B cell (primary cell): Measurements from ENCODE around the gene DPP9. TPM values are rescaled to one million over a fixed set of nuclear protein-coding genes. Genes with fewer than 3 reads are reported as not detected.

Source experiments
- ATAC-seq: fragments of 200-7000 bp; cut with Tn5 transposase; one replicate; pipeline ENCODE4 v1.10.0; 2021; ENCODE audit warnings: low read depth, mild to moderate bottlenecking, moderate number of reproducible peaks, moderate library complexity
- CTCF ChIA-PET: fragments of 350-600 bp; sonication (Branson Sonifier 250); formaldehyde crosslinking; loops from one replicate; lab custom pipeline; 2021; ENCODE audit warnings: antibody characterized with exemption, inconsistent platforms; lab: Charles Lee
- POLR2A ChIA-PET: fragments of 350-600 bp; sonication (Branson Sonifier 250); formaldehyde crosslinking; loops from one replicate; lab custom pipeline; 2021; ENCODE audit warnings: antibody characterized with exemption; lab: Charles Lee
- DNase-seq: peaks from one replicate; pipeline ENCODE4 v3.0.0; 2013
- H2AFZ ChIP-seq: 2 replicates; pipeline ENCODE4 v1.6.1; 2012; ENCODE audit warnings: mild to moderate bottlenecking, low read depth, low read length; ENCODE audit not compliant: insufficient read depth, poor library complexity, severe bottlenecking
- H3K27ac ChIP-seq, 2 donors: 1 replicate in 1 of 2; 2 replicates in 1 of 2; pipeline ENCODE4 v1.5.1; 2012 to 2013; ENCODE audit warnings: low read length in 2 of 2, mild to moderate bottlenecking in 2 of 2, moderate library complexity in 1 of 2
- H3K27me3 ChIP-seq, 4 experiments: fragments of 200-600 bp in 1 of 4; sonication (generic) in 1 of 4; replicated peaks in 1 of 4; 1 replicate in 2 of 4; 2 replicates in 2 of 4; pipeline versions ENCODE4 v1.6.1 to v1.7.0; 2013 to 2016; ENCODE audit warnings: low read length in 3 of 4, mild to moderate bottlenecking in 2 of 4, mixed read lengths in 1 of 4, moderate library complexity in 1 of 4; ENCODE audit not compliant: insufficient read depth in 4 of 4, control insufficient read depth in 3 of 4; ENCODE audit errors: control extremely low read depth in 1 of 4
- H3K36me3 ChIP-seq, 2 experiments: replicated peaks in 1 of 2; 1 replicate in 1 of 2; 2 replicates in 1 of 2; pipeline versions ENCODE4 v1.6.1 to v1.7.1; 2013; ENCODE audit warnings: low read length in 1 of 2; ENCODE audit not compliant: insufficient read depth in 2 of 2, control insufficient read depth in 1 of 2; ENCODE audit errors: control extremely low read depth in 1 of 2, extremely low read depth in 1 of 2
- H3K4me1 ChIP-seq, 2 donors: fragments of 200-600 bp in 1 of 2; sonication (generic) in 1 of 2; 1 replicate in 1 of 2; 2 replicates in 1 of 2; pipeline versions ENCODE4 v1.5.1 to v1.6.1; 2013 to 2017; ENCODE audit warnings: low read length in 2 of 2; ENCODE audit not compliant: control insufficient read depth in 2 of 2, insufficient read depth in 2 of 2
- H3K4me2 ChIP-seq: replicated peaks from 2 replicates; pipeline ENCODE3; 2012; ENCODE audit warnings: mild to moderate bottlenecking, low read depth, low read length; ENCODE audit not compliant: poor library complexity, severe bottlenecking
- H3K4me3 ChIP-seq, 5 experiments: fragments of 200-600 bp in 1 of 5; sonication (generic) in 1 of 5; 1 replicate in 3 of 5; 2 replicates in 2 of 5; pipeline versions ENCODE4 v1.5.1 to v1.7.0; 2011 to 2016; ENCODE audit warnings: low read length in 4 of 5, mild to moderate bottlenecking in 4 of 5, low read depth in 2 of 5, control low read depth in 1 of 5, moderate library complexity in 1 of 5; ENCODE audit not compliant: insufficient read depth in 1 of 5; ENCODE audit errors: control extremely low read depth in 1 of 5, extremely low read depth in 1 of 5
- H3K79me2 ChIP-seq: fragments of 200-600 bp; sonication (generic); one replicate; pipeline ENCODE4 v1.6.0; 2016; ENCODE audit warnings: low read length; ENCODE audit not compliant: control insufficient read depth, insufficient read depth
- H3K9ac ChIP-seq: fragments of 200-600 bp; sonication (generic); 2 replicates; pipeline ENCODE4 v1.6.1; 2017; ENCODE audit warnings: mild to moderate bottlenecking, low read length, moderate library complexity
- H3K9me3 ChIP-seq, 3 donors: one replicate each; pipeline versions ENCODE4 v1.6.1 to v1.7.1; 2013; ENCODE audit warnings: low read length in 2 of 3; ENCODE audit not compliant: control insufficient read depth in 2 of 3, insufficient read depth in 1 of 3; ENCODE audit errors: control extremely low read depth in 1 of 3
- H4K20me1 ChIP-seq: 2 replicates; pipeline ENCODE4 v1.6.0; 2012; ENCODE audit warnings: mild to moderate bottlenecking, low read length; ENCODE audit not compliant: insufficient read depth, control insufficient read depth, poor library complexity, severe bottlenecking
- H3K27ac Mint-ChIP-seq: one replicate; pipeline ENCODE4 v1.8.0; 2021; ENCODE audit warnings: mixed read lengths
- H3K27me3 Mint-ChIP-seq: one replicate; pipeline ENCODE4 v1.8.0; 2021; ENCODE audit warnings: mixed read lengths
- H3K4me1 Mint-ChIP-seq: one replicate; pipeline ENCODE4 v1.8.0; 2021; ENCODE audit warnings: mixed read lengths
- H3K4me3 Mint-ChIP-seq: one replicate; pipeline ENCODE4 v1.8.0; 2021; ENCODE audit warnings: mixed read lengths
- H3K9me3 Mint-ChIP-seq: one replicate; pipeline ENCODE4 v1.8.0; 2022; ENCODE audit warnings: mixed read lengths; ENCODE audit not compliant: insufficient read depth
- EZH2 ChIP-seq: IDR thresholded peaks from 2 replicates; pipeline ENCODE4 v1.6.1; 2012; ENCODE audit warnings: borderline replicate concordance, low read depth, mild to moderate bottlenecking, moderate library complexity, low read length; ENCODE audit not compliant: insufficient read depth, poor library complexity, severe bottlenecking
- WGBS: methylation state at CpG from one replicate; pipeline ENCODE4 v1.1.5; 2013; ENCODE audit warnings: missing lambda C conversion rate; ENCODE audit not compliant: insufficient coverage; 5-methylcytosine and 5-hydroxymethylcytosine counted together
- intact Hi-C: fragments of 100-400 bp; cut with micrococcal nuclease; formaldehyde crosslinking; loops from one replicate; pipeline ENCODE4 v1.10.0; 2022
- polyA plus RNA-seq: library from polyadenylated mRNA; depleted of rRNA; stranded (reverse); fragments of >200 nt; gene quantifications from 2 replicates; pipeline ENCODE4 v1.2.3, GENCODE V29; 2012
- total RNA-seq, 2 donors: library from RNA; stranded (reverse); fragments of 120-200 nt in 1 of 2; gene quantifications; 1 replicate in 1 of 2; 2 replicates in 1 of 2; pipeline versions ENCODE4 v1.2.3 to v1.2.4, GENCODE V29; 2013 to 2022
- TF ChIP-seq, protein P1 (sequence below): fragments of 200-600 bp; IDR thresholded peaks from one replicate; pipeline ENCODE4 v1.8.0; 2022; ENCODE audit warnings: antibody characterized with exemption, mild to moderate bottlenecking

DPP9 gene
- total and polyA plus RNA-seq, 2 donors (not counting 1 experiment from before 2014, with no cell fraction given) = 47.3 to 109 TPM

DNA sequence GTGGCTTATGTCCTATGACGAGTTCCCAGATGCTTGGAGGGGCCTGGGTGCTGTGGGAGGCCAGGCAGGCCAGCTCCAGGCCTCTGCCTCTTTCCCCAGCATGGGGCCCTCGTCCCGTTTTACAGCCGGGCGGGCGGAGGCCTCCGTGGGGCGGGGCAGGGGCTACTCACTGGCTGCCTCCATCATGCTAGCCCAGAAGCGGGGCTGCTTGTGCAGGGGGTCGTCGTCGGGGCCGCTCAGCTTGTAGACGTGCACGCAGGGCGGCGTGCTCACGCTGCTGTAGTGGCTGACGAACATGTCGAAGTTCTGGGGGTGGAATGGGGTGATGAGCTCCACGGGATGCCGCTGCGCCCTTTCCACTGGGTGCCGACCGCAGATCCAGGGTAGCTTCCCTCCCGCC is 35.1 kb downstream of the DPP9 start:
- H3K4me3 ChIP-seq = no peak overlapping the region
- POLR2A ChIA-PET = no interaction called here
- TF ChIP-seq EZH2 = no peak
- TF ChIP-seq, protein P1, sequence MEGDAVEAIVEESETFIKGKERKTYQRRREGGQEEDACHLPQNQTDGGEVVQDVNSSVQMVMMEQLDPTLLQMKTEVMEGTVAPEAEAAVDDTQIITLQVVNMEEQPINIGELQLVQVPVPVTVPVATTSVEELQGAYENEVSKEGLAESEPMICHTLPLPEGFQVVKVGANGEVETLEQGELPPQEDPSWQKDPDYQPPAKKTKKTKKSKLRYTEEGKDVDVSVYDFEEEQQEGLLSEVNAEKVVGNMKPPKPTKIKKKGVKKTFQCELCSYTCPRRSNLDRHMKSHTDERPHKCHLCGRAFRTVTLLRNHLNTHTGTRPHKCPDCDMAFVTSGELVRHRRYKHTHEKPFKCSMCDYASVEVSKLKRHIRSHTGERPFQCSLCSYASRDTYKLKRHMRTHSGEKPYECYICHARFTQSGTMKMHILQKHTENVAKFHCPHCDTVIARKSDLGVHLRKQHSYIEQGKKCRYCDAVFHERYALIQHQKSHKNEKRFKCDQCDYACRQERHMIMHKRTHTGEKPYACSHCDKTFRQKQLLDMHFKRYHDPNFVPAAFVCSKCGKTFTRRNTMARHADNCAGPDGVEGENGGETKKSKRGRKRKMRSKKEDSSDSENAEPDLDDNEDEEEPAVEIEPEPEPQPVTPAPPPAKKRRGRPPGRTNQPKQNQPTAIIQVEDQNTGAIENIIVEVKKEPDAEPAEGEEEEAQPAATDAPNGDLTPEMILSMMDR = no peak
- Mint-ChIP-seq H3K4me3 (no peak overlapping the region), H3K4me1 (no peaks in the 10 kb centered on the region), H3K27ac (no peak overlapping the region), H3K9me3 (no peaks in the 10 kb centered on the region), H3K27me3 (no peaks in the 10 kb centered on the region)
- CTCF ChIA-PET = no interaction called here
- WGBS = 98% methylated on average over 24 of the region's 26 CpGs
- no peaks in the 10 kb centered on the region for H4K20me1 ChIP-seq
- H3K9ac ChIP-seq = no peak overlapping the region
- H3K4me1 ChIP-seq = no peaks in the 10 kb centered on the region
- H3K36me3 ChIP-seq = peaks cover 0 to 89% of the 10 kb centered on the region in 2 experiments
- ATAC-seq (no peak), DNase-seq (no peak)
- no peak overlapping the region for H2AFZ ChIP-seq
- H3K27ac ChIP-seq = no peak overlapping the region
- no peaks in the 10 kb centered on the region for H3K9me3 ChIP-seq
- intact Hi-C loops = no loop called here
- H3K4me2 ChIP-seq = no peak overlapping the region
- no peaks in the 10 kb centered on the region for H3K27me3 ChIP-seq
- H3K79me2 ChIP-seq = no peaks in the 10 kb centered on the region

DNA sequence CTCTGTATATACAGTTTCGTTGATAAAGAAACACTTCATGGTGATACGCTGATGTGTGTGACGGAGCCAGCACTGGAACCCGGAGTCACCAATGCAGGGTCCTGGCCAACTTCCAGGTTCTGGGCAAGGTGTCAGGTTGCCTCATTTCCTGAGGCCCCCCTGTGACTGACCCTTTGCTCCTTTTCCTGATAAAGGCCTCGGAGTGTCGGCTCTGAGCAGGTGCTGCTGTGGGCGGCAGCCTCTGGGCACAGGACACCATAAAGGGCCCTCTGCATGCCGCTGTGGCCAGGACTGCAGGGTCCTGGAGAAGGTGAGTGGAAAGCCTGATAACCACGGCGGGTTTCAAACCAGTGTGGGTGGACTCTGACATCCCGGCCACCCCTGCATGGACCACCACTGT is 36.2 kb downstream of the DPP9 start:
- H3K4me3 Mint-ChIP-seq = no peak overlapping the region
- Histone ChIP-seq H3K9me3 (no peaks in the 10 kb centered on the region), H3K4me3 (no peak overlapping the region), H3K36me3 (peaks cover 0 to 81% of the 10 kb centered on the region in 2 experiments), H3K9ac (no peak overlapping the region), H3K27me3 (no peaks in the 10 kb centered on the region), H4K20me1 (no peaks in the 10 kb centered on the region), H3K4me1 (no peaks in the 10 kb centered on the region), H3K4me2 (no peak overlapping the region), H3K79me2 (no peaks in the 10 kb centered on the region), H2AFZ (no peak overlapping the region), H3K27ac (no peak overlapping the region)
- H3K9me3 Mint-ChIP-seq = no peaks in the 10 kb centered on the region
- intact Hi-C loops = no loop called here
- H3K27ac Mint-ChIP-seq = no peak overlapping the region
- no peak for TF ChIP-seq EZH2
- TF ChIP-seq, protein P1 = no peak
- DNase-seq (no peak), ATAC-seq (no peak)
- WGBS = 97% methylated on average over 11 of the region's 11 CpGs
- ChIA-PET CTCF (no interaction called here), POLR2A (no interaction called here)
- no peaks in the 10 kb centered on the region for H3K4me1 Mint-ChIP-seq
- H3K27me3 Mint-ChIP-seq = no peaks in the 10 kb centered on the region
